HG02981 (cell line): ENCODE measurements around the gene BAIAP2L2.
"Not testable (repeated sequence)": the region's sequence is repeated elsewhere in the genome, so short reads cannot be mapped to it uniquely, and the experiment has no call there.

Experiments
- ATAC-seq: cut with Tn5 transposase; IDR thresholded peaks from one replicate; pipeline ENCODE4 v1.9.1; 2021; ENCODE audit warnings: mild to moderate bottlenecking, moderate library complexity; ENCODE audit not compliant: unreplicated experiment

The BAIAP2L2 gene

GRCh38 chr22:38110008-38110862, at the start of gene BAIAP2L2:
TSS of gene BAIAP2L2 (minus strand) at chr22:38110684. CDS start at chr22:38110525, 159 bp downstream.
- ATAC-seq = no peak

- no peak for ATAC-seq
These were observed 45.2 kb upstream of the BAIAP2L2 start for GRCh38 chr22:38155703-38156102.

GRCh38 chr22:38154563-38154915, 44.1 kb upstream of the BAIAP2L2 start:
- ATAC-seq = not testable (repeated sequence)

- ATAC-seq = no peak
These were observed 43.5 kb upstream of the BAIAP2L2 start for GRCh38 chr22:38153821-38154562.

GRCh38 chr22:38151126-38151500, 40.6 kb upstream of the BAIAP2L2 start:
- no peak for ATAC-seq

- no peak for ATAC-seq
These were observed 37.8 kb upstream of the BAIAP2L2 start for GRCh38 chr22:38148245-38148644.

GRCh38 chr22:38146166-38146565, 35.7 kb upstream of the BAIAP2L2 start:
- ATAC-seq = not testable (repeated sequence)

GRCh38 chr22:38144025-38144405, 33.5 kb upstream of the BAIAP2L2 start:
- ATAC-seq = no peak

- ATAC-seq = no peak
These were observed 32.1 kb upstream of the BAIAP2L2 start for GRCh38 chr22:38142606-38143005.

GRCh38 chr22:38141217-38141973, 30.9 kb upstream of the BAIAP2L2 start:
- ATAC-seq = no peak

GRCh38 chr22:38139901-38140300, 29.4 kb upstream of the BAIAP2L2 start:
- ATAC-seq = no peak

GRCh38 chr22:38138961-38139360, 28.5 kb upstream of the BAIAP2L2 start:
- ATAC-seq = no peak

- no peak for ATAC-seq
These were observed 27.6 kb upstream of the BAIAP2L2 start for GRCh38 chr22:38137876-38138687.

GRCh38 chr22:38136607-38137006, 26.1 kb upstream of the BAIAP2L2 start:
- no peak for ATAC-seq

GRCh38 chr22:38135133-38135706, 24.7 kb upstream of the BAIAP2L2 start:
- no peak for ATAC-seq

- ATAC-seq = no peak
These were observed 22.8 kb upstream of the BAIAP2L2 start for GRCh38 chr22:38133331-38133730.

GRCh38 chr22:38132794-38133193, 22.3 kb upstream of the BAIAP2L2 start:
- ATAC-seq = no peak

- no peak for ATAC-seq
These were observed 21.7 kb upstream of the BAIAP2L2 start for GRCh38 chr22:38132136-38132535.

- no peak for ATAC-seq
These were observed 20.9 kb upstream of the BAIAP2L2 start for GRCh38 chr22:38131399-38131798.

- ATAC-seq = no peak
These were observed 19.4 kb upstream of the BAIAP2L2 start for GRCh38 chr22:38129856-38130255.
